Measurements from ENCODE around the gene TOR1A.

Gene TOR1A

DNA sequence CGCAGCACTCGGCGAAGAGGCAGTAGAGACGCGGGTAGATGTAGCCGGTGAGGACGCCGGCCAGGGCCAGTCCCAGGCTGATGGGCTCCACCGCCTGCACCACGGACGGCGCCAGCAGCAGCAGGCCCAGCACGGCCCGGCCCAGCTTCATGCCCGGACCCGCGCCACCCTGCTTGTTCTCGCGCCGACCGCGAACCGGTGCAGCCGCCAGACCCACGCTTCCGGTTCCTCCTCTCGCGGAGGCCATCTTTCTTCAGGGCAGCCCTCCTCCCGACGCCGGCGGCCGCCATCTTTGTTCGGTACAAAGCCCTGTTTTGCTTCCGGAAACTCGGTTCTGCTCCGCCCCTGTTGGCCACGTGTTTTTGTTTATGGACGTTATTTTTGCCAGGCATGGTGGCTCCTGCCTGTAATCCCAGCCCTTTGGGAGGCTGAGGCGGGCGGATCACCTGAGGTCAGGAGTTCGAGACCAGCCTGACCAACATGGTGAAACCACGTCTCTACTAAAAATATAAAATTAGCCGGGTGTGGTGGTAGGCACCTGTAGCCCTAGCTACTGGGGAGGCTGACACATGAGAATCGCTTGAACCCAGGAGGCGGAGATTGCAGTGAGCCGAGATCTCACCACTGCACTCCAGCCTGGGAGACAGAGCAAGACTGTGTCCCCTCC, at the start of gene TOR1A:
TSS of gene TOR1A (minus strand) at position 202 of the 667 bp plus-strand sequence. CDS start at position 151, 51 bp downstream.
- peak; percentile 82 for DNase-seq (ENCODE audit: low read depth)

DNA sequence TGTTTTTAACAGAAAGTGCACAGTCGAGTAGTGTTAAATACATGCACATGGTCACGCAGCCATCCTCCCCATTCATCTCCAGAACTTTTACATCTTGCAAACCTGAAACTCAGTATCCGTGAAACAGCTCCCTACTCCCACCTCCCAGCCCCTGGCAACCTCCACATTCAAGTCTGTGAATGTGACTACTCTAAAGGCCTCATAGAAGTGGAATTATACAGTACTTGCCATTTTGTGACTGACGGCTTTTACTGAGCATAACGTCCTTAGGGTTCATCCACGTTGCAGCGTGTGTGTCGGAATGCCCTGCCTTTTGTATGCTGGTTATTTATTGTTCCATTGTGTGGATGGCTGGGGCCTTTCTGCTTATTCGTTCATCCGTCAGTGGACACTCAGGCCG, 47.1 kb upstream of the TOR1A start:
- no peak for DNase-seq (ENCODE audit: low read depth)

- DNase-seq (ENCODE audit: low read depth): no peak
These were observed 45.9 kb upstream of the TOR1A start for GRCh38 chr9:129869585-129870501.

GRCh38 chr9:129868872-129869486, 45.0 kb upstream of the TOR1A start:
- no peak for DNase-seq (ENCODE audit: low read depth)

DNA sequence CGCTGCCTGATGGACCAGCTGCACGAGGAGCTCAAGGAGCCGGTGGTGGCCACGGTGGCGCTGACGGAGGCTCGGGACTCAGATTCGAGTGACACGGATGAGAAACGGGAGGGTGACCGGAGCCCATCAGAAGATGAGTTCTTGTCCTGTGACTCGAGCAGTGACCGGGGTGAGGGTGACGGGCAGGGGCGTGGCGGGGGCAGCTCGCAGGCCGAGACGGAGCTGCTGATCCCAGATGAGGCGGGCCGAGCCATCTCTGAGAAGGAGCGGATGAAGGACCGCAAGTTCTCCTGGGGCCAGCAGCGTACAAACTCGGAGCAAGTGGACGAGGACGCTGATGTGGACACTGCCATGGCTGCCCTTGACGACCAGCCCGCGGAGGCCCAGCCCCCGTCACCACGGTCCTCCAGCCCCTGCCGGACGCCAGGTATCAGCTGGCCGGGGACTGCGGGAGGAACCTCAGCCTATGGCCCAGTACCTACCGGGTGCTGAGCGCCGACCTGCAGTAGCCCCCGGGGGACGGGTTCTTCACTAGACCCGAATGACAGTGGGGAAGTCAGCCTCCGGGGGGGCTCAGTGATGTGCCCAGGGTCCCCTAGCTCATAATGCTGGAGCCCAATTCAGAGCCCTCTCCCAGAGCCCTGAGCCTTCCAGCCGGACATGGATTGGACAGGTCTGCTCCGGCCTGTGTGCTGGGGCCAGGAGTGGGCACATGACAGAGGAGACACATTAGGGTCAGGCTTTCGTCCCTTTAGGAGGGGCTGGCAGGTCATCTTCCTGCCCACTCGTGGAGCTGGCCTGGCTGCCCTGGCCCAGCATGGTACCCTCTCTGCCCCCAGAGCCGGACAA, 44.3 kb upstream of the TOR1A start:
- DNase-seq (ENCODE audit: low read depth): no peak

DNA sequence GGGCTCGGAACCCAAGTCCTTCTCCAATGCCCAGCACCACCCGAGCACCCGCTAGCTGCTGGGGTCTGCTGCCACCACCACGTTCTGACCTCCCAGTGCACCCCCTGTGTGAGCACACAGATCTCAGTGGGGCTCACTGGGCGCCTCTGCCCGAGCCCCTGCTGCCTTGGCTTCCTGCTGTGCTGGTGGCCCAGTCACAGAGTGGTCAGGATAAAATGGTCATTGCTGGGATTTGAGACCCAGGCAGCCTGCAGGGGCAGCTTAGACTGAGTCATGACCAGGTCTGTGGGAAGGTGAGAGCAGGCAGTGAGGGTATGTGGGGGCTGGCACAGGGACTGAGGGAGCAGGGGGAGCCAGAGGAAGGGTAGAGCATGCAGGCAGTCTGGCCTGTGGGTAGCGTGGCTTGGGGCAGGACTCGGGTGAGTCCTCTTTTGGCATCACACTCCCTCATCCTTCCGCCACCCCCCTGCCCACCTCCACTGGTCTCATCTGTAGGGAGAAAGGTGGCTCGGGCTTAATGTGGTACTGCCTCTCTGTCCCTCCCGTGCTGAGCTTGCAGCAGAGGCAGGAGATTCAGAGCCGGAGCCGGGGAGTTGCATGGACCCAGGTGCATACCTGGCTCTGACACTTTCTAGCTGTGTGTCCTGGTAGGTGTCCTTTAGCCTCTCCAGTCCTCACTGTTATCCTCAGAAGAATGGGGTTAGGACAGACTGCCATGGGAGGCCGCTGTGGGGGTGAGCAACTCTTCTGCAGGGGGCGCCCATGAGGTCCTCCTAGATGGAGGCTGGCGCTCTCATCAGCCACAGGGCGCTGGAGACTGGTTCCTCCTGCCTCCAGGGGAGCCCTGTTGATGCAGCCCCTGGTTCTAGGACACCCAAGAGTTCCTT, 43.4 kb upstream of the TOR1A start:
- DNase-seq (ENCODE audit: low read depth): no peak

DNA sequence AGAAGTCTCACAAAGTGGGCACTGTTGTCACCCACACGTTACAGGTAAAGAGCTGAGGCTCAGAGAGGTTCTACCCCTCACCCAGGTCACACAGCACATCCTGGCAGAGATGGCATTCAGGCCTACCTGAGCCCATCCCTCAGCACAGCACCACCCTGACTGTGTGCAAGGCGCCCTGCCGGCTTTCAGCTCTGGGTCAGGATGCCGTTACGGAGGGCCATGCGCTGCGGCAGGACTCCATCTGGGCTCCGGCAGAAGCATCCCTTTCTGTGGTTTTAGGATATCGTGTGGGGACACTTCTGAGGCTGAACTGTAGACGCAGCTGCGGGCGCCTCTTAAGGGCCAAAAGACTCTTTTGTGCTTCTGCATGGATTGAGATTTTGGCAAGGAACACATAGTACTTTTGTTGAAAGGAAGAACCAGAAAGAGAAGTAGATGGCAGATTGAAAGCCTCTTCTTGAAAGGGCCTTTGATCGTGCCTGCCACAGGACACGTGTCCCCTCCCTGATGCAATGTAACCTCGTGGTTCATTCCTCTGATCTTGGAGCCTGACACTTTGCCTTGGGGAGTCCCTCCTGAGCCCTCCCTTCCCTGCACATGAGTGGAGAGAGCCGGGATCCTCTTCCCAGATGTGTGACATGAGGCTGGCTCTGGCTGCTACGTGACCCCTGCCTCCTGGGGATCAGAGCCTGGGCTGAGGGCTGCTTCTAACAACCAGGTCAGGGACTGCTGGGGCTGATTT, 42.6 kb upstream of the TOR1A start:
- DNase-seq (ENCODE audit: low read depth): no peak

DNA sequence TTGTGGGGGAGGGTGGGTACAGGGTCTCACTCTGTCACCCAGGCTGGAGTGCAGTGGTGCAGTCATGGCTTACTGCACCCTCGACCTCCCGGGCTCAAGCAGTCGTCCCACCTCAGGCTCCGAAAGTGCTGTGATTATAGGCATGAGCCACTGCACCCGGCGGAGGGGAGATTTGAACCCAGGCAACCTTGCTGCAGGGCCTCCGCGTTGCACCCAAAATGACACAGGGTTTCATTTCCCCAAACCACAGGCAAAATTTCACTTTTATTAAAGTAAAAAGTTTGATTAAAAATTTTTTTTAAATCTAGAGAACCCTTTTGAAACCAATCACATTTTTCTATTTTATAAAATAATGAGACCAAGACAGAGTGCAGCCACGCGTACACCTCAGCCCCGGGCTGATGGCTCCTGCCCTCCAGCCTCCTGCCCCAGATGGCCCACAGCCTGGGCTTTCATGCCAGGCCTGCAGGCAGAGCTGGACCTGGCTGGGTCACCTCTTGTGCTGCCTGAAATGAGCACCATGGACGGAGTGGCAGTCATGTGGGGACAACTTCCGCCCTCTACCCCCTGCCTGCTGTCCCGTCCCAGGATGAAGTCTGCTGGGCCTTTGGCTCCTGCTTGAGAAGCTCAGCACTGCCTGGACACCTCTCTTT, 41.9 kb upstream of the TOR1A start:
- no peak for DNase-seq (ENCODE audit: low read depth)

GRCh38 chr9:129864991-129865647, 41.2 kb upstream of the TOR1A start:
- no peak for DNase-seq (ENCODE audit: low read depth)

GRCh38 chr9:129863059-129863690, 39.2 kb upstream of the TOR1A start:
- DNase-seq (ENCODE audit: low read depth): peak; percentile 95

DNA sequence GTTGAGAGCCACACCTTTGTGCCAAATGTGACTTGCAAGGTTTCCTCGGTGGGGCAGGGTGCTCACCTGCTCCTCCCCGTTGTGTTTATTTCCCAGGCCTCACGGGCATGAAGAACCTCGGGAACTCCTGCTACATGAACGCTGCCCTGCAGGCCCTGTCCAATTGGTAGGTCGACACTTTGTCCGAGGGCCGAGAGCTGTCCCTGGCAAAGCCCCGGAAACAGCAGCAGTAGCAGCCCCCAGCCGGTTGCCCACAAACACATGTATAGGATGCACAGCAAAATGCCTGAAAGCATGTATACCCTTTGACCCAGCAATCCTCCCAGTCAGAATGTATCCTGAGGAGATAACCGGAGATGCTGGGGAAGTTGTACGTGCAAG, 37.5 kb upstream of the TOR1A start:
- DNase-seq (ENCODE audit: low read depth): no peak

DNA sequence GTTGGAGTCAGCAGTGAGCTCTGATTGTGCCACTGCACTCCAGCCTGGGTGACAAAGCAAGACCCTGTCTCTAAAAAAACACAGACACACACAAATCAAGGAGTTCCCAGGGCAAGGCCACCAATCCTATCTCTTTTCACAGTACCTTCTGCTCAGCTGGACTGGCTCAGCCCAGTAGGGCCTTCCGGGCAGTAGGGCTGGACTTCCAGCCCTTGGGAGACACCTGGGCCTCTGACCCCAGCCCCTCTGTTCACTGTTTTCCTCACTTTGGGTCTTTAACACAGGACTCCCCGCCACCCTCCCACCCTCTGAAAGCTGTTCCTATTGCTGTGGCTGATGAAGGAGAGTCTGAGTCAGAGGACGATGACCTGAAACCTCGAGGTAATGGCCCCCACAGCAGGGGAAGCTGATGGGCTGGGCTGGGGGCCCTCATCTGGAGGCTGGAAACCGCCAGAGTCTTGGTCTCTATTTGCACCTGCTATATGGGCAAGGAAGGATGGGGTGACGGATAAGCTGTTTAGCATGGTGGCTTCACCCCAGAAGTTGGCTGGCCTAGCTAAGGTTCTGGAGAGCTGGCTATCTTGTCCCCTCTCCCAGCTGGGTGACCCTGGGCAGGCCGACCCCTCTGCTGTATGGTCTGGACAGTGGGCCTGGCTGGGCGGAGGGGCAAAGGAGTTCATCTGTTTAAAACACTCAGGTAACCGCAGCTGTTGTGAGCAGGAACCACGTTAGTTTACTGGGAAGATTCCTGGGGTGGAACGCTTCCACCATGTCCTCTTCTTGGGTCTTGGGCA, 36.9 kb upstream of the TOR1A start:
- no peak for DNase-seq (ENCODE audit: low read depth)

DNA sequence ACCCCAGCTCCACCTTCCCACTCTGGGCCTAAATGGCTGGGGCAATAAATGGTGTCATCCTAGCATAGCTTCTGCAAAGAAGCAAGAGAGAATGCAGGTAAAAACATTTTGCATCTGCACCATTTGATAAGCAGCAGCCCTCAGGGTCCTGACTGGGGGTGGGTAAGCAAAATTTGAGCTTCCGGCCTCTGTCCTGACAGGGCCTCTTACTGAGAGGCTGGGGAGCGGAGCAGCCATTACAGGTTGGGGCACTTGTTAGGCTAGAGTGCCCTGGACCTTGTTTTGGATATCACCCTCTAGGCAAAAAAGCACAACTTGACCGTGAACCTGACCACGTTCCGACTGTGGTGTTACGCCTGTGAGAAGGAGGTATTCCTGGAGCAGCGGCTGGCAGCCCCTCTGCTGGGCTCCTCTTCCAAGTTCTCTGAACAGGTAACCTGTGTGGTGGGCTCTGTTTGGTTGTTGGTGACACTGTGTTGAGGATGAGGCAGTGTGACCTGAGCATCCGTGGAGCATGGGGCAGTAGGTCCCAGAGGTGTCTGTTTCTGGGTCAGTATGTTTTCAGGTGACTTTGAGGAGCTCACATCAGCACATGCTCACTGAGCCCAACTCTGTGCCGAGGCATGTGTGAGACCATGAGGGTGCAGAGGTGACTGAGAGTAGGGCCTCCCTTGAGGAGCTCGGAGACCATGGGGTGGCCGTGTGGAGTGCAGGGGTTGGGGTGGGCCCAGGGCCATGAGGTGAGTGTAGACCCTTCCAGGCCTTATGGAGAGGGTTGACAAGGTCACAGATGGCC, 34.4 kb upstream of the TOR1A start:
- DNase-seq (ENCODE audit: low read depth): no peak

DNA sequence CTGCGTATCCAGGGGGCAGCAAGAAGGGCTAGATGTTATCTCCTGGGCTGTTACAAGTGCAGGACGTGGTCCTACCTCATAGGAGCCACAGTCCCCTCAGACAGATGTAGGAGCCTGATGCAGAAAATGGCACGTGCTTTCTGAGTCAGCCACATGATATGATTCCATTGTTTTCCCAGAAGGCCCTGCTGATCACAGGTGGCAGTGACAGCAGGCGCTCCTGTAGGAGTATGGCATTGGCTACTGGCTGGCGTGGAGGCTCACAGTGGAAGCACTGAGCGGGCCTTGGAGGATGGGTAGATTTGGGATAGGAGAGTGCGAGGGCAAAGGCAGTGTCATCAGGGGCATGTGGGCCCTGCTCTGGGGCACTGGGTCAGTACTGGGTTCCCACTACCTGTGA, 33.3 kb upstream of the TOR1A start:
- DNase-seq (ENCODE audit: low read depth): no peak

GRCh38 chr9:129854588-129855110, 30.7 kb upstream of the TOR1A start:
- DNase-seq (ENCODE audit: low read depth): no peak

GRCh38 chr9:129853614-129854013, 29.7 kb upstream of the TOR1A start:
- no peak for DNase-seq (ENCODE audit: low read depth)

- no peak for DNase-seq (ENCODE audit: low read depth)
These were observed 28.6 kb upstream of the TOR1A start for GRCh38 chr9:129852579-129852978.
